Naive B cell (primary cell): Measurements from ENCODE around the gene GLRA2. TPM values are rescaled to one million over a fixed set of nuclear protein-coding genes. Genes with fewer than 3 reads are reported as not detected.

Experiments used
- ATAC-seq, 2 donors: fragments of 150-1000 bp; cut with Tn5 transposase; 2 replicates each; pipeline ENCODE4 v1.10.0; 2021; ENCODE audit warnings: low read depth in 2 of 2, mild to moderate bottlenecking in 2 of 2, moderate library complexity in 2 of 2
- DNase-seq: peaks from one replicate; pipeline ENCODE4 v3.0.0; 2022
- H3K27ac Mint-ChIP-seq, 6 donors: one replicate each; pipeline ENCODE4 v1.8.0; 2020 to 2022; ENCODE audit warnings: mild to moderate bottlenecking in 6 of 6, mixed read lengths in 6 of 6, moderate library complexity in 5 of 6, inconsistent platforms in 2 of 6
- H3K27me3 Mint-ChIP-seq, 3 donors: one replicate each; pipeline ENCODE4 v1.8.0; 2021 to 2022; ENCODE audit warnings: mixed read lengths in 3 of 3, mild to moderate bottlenecking in 1 of 3
- H3K36me3 Mint-ChIP-seq, 2 donors: one replicate each; pipeline ENCODE4 v1.8.0; 2020 to 2022; ENCODE audit warnings: mixed read lengths in 2 of 2, inconsistent platforms in 1 of 2, mild to moderate bottlenecking in 1 of 2
- H3K4me1 Mint-ChIP-seq, 3 donors: one replicate each; pipeline ENCODE4 v1.8.0; 2020 to 2022; ENCODE audit warnings: mixed read lengths in 3 of 3, inconsistent platforms in 1 of 3, mild to moderate bottlenecking in 1 of 3, moderate library complexity in 1 of 3
- H3K4me3 Mint-ChIP-seq, 8 donors: one replicate each; pipeline ENCODE4 v1.8.0; 2020 to 2022; ENCODE audit warnings: mild to moderate bottlenecking in 8 of 8, mixed read lengths in 8 of 8, moderate library complexity in 8 of 8, inconsistent platforms in 2 of 8
- H3K9me3 Mint-ChIP-seq, 7 donors: one replicate each; pipeline ENCODE4 v1.8.0; 2020 to 2022; ENCODE audit warnings: mixed read lengths in 7 of 7, mild to moderate bottlenecking in 5 of 7, inconsistent platforms in 2 of 7, moderate library complexity in 1 of 7
- polyA plus RNA-seq, 6 donors: library from polyadenylated mRNA; unstranded; fragments of 300-500 nt; fragmentation: Illumina TruSeq; gene quantifications; one replicate each; pipeline ENCODE4 v1.2.3, GENCODE V29; 2021; ENCODE audit warnings: low read depth in 6 of 6

Gene GLRA2
- polyA plus RNA-seq, 6 donors from 2014 or later = not detected

DNA sequence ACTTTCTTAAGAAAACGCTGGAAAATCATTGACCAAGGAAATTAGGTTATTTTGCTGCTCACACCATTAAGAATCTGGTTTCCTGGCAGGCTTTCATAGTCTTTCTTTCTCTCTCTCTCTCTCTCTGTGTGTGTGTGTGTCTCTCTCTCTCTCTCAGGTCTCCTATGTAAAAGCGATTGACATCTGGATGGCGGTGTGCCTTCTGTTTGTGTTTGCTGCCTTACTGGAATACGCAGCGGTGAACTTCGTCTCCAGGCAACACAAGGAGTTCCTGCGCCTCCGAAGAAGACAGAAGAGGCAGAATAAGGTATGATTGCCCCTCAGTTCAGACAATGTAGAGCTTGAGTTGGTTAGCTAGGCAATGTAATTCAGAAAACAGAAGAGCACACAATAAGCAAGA, 161.2 kb downstream of the GLRA2 start:
- Mint-ChIP-seq H3K4me1 (no peaks in the 10 kb centered on the region), H3K36me3 (peaks cover 0 to 7% of the 10 kb centered on the region in 2 donors), H3K27me3 (no peaks in the 10 kb centered on the region), H3K4me3 (no peak overlapping the region), H3K9me3 (peaks cover 2 to 10% (median 8%) of the 10 kb centered on the region in 7 donors), H3K27ac (no peak overlapping the region)
- ATAC-seq (no peak), DNase-seq (no peak)

DNA sequence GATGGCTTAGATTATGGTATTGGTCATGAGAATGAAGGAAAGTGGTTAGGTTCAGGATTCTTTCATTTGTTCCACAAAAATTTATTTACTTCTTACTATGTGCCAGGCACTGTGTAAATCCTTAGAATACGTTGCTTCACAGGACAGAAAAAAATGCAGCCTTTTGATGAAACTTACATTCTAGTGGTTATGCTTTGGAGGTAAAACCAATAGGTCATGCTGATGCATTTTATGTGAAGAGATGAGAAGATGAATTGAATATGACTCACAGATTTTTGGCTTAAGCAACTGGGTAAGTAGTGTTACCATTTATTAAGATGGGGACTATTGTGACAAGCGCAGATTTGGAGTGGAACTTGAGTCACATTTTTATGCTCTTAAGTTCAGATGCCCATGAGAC, 165.3 kb downstream of the GLRA2 start:
- DNase-seq (no peak), ATAC-seq (no peak)
- Mint-ChIP-seq H3K4me1 (no peaks in the 10 kb centered on the region), H3K27ac (no peak overlapping the region), H3K36me3 (no peaks in the 10 kb centered on the region), H3K4me3 (no peak overlapping the region), H3K9me3 (peaks cover 0 to 6% (median 2%) of the 10 kb centered on the region in 7 donors), H3K27me3 (no peaks in the 10 kb centered on the region)

DNA sequence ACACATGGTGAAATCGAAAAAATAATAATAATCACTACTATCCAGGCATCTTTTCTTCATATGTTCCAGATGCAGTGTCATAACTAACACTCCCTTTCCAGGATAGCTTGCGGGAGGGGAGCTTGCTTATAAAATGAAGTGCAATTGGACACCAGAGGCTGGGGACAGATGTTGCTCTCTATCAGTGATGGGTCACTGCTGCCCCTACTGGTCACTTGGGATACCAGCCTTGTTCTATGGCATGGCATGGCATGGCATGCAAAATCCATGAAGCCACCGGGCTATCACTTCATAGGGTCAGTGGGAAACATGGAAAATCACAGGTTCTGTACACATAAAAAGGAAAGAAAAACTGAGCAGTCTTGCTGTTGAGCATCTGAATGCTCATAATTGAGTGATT, 168.1 kb downstream of the GLRA2 start:
- DNase-seq (no peak), ATAC-seq (no peak)
- no peak overlapping the region for H3K4me3 Mint-ChIP-seq
- H3K9me3 Mint-ChIP-seq = peaks cover 0 to 6% (median 2%) of the 10 kb centered on the region in 7 donors
- H3K4me1 Mint-ChIP-seq = no peaks in the 10 kb centered on the region
- H3K27ac Mint-ChIP-seq = no peak overlapping the region
- no peaks in the 10 kb centered on the region for H3K27me3 Mint-ChIP-seq
- H3K36me3 Mint-ChIP-seq = no peaks in the 10 kb centered on the region

DNA sequence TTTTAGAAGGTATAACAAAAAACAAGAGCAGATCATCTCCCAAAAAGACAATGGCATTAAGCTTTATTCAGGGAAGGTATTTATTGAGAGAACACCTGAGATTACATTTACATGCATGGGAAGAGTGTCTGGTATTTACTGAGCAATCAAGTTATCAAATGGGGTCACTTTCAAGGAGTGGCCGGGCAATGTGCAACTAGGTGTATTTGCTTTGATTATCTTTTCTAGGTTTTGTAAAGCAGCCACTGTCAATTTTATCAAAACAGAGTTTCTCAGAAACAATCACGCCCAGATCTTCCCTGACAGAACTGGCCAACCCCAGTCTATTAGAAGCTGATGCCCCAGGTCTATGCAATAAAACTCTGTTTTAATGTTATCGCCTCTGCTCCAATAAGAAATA, 169.5 kb downstream of the GLRA2 start:
- DNase-seq = no peak
- H3K9me3 Mint-ChIP-seq = peaks cover 0 to 8% (median 2%) of the 10 kb centered on the region in 7 donors

DNA sequence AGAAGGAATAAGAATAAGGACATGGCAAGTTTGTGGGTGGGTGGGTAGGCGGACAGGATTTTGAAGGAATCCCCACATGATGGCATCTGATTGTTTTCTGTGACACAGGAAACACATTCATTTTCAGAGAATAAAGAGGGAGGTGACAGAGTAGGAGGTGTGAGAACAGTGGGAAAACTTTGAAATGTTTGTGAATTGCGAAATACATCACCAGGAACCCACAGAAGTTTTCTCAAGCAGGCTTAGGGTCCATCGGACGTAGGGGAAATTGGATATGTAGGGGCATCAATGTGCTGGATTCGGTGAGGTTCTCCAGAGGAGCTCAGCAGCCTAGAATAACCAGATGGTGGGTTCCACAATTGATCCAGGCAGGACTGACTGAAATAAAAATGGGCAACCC, 171.6 kb downstream of the GLRA2 start:
- H3K27me3 Mint-ChIP-seq = no peaks in the 10 kb centered on the region
- H3K4me1 Mint-ChIP-seq = no peaks in the 10 kb centered on the region
- no peaks in the 10 kb centered on the region for H3K36me3 Mint-ChIP-seq
- DNase-seq = no peak
- no peak overlapping the region for H3K27ac Mint-ChIP-seq
- no peak for ATAC-seq
- H3K9me3 Mint-ChIP-seq = peaks cover 0 to 6% (median 0%) of the 10 kb centered on the region in 7 donors
- H3K4me3 Mint-ChIP-seq = no peak overlapping the region

More for the DNA sequence above, 169.5 kb downstream of the GLRA2 start:
- Mint-ChIP-seq H3K4me3 (no peak overlapping the region), H3K27ac (no peak overlapping the region), H3K36me3 (no peaks in the 10 kb centered on the region), H3K4me1 (no peaks in the 10 kb centered on the region), H3K27me3 (no peaks in the 10 kb centered on the region)
- ATAC-seq = no peak

DNA sequence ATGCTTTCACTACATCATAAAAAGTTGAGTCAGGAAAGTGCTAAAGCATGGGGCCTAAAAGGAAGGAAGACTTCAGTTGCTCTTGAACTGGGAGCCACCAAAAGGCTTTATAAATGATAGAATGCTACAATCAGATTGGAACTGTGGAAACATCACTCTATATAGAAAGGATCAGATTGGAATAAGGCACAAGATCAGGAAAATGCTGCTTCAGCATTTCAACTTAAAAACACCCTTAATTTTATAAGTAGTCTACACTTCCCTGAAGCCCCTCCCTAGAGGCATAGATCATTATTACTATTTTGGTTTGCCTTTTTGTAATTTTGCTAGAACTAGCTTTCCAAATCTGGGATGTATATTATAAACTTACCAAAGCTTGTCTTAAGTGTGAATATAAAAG, 172.8 kb downstream of the GLRA2 start:
- Mint-ChIP-seq H3K27ac (no peak overlapping the region), H3K36me3 (no peaks in the 10 kb centered on the region), H3K4me1 (no peaks in the 10 kb centered on the region), H3K27me3 (no peaks in the 10 kb centered on the region), H3K4me3 (no peak overlapping the region), H3K9me3 (peaks cover 0 to 4% (median 0%) of the 10 kb centered on the region in 7 donors)
- DNase-seq (no peak), ATAC-seq (no peak)

DNA sequence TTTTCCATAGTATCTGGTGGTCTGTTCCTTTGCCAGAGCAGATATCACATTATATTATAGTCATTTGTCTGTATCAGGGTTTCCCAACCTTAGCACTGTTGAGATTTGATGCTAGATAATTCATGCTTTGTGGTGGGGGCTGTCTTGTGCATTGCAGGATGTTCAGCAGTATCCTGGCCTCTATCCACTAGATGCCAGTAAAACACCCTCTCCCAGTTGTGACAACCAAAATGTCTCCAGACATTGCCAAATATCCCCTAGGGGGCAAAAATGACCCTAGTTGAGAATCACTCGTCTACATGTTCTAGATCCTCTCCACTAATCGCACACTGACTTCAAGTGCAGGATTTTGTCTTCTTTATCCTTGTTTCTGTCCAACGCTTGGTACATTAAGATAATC, 182.8 kb downstream of the GLRA2 start:
- DNase-seq (no peak), ATAC-seq (no peak)
- Mint-ChIP-seq H3K36me3 (no peaks in the 10 kb centered on the region), H3K27me3 (no peaks in the 10 kb centered on the region), H3K4me3 (no peak overlapping the region), H3K4me1 (no peaks in the 10 kb centered on the region), H3K9me3 (peaks cover 0 to 2% (median 0%) of the 10 kb centered on the region in 7 donors), H3K27ac (no peak overlapping the region)

DNA sequence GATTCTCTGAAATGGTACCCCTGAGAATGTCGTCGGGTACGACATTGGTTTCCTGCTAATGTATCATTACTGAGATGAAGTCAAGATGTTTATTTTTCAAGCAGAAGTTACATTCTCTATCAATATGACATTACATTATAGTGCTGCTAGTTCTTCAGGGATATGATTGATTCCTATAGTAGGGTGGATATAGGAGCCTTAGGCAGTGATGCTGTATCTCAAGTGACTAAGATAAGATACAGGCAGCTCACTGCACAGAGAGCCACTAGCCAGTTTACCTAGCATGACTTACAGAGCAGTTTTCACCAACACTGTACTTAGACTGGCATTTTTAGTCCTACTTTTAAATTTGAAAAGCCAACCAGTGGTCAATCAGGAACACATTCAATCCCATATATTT, 188.6 kb downstream of the GLRA2 start:
- Mint-ChIP-seq H3K4me1 (no peaks in the 10 kb centered on the region), H3K27me3 (no peaks in the 10 kb centered on the region), H3K36me3 (no peaks in the 10 kb centered on the region), H3K4me3 (no peak overlapping the region), H3K9me3 (peaks cover 0 to 3% (median 0%) of the 10 kb centered on the region in 7 donors), H3K27ac (no peak overlapping the region)
- no peak for ATAC-seq
- no peak for DNase-seq

DNA sequence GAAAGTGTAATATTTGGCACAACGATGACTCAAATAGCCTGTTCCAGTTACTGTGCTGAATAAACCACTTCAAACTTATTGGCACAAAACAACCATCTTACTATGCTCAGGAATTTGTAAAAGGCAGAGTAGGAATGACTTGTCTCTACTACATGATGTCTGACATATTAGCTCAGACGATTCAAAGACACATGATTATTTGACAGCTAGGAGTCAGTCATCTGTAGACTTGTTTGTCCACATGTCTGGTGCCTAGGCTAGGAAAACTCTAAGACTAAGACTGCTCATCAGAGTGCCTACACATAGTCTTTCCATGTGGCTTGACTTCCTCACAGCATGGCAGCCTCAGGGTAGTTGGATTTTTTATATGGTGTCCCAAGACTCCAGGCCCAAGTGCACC, 189.1 kb downstream of the GLRA2 start:
- Mint-ChIP-seq H3K27me3 (no peaks in the 10 kb centered on the region), H3K9me3 (peaks cover 0 to 3% (median 0%) of the 10 kb centered on the region in 7 donors), H3K27ac (no peak overlapping the region), H3K4me1 (no peaks in the 10 kb centered on the region), H3K36me3 (no peaks in the 10 kb centered on the region), H3K4me3 (no peak overlapping the region)
- DNase-seq (no peak), ATAC-seq (no peak)

DNA sequence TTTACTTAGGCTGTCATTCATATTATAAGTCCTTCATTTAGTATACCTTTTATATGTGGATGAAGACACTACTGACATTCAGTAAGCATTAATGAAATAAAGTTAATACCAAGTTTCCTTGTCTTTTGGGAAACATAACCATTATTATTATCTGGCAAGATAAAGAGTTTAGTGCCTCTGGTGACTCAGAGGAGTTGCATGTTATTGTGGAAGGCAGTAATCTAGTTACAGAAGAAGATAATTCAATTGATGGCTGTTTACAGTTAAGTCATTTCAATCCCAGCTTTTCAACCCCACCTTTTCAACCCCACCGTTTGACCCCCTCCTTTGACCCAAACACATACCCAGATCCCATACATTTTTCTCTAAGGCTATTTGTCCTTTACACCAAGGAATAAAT, 199.7 kb downstream of the GLRA2 start:
- no peaks in the 10 kb centered on the region for H3K4me1 Mint-ChIP-seq
- H3K36me3 Mint-ChIP-seq = no peaks in the 10 kb centered on the region
- DNase-seq (no peak), ATAC-seq (no peak)
- H3K27ac Mint-ChIP-seq = no peak overlapping the region
- H3K4me3 Mint-ChIP-seq = no peak overlapping the region
- peaks cover 0 to 16% (median 8%) of the 10 kb centered on the region in 7 donors for H3K9me3 Mint-ChIP-seq
- H3K27me3 Mint-ChIP-seq = peaks cover 0 to under 1% (median 0%) of the 10 kb centered on the region in 3 donors

DNA sequence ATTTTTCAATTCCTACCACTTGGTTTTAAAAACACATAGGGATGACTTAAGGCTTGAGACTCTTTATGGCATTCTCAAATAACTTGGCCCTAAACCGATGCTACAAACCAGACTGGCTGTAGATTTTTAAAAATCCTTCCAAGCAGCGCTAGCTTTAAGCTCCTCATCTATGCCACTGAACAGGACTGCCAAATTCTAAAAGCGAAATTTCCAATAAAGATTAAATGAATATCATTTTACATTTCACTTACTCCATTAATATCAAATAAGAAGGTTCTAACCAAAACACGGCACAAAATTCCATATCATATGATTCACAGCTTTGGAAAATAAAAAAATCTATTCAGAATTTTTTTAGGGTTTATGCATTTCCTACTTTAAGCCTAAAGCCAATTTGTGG, 209.3 kb downstream of the GLRA2 start:
- Mint-ChIP-seq H3K27ac (no peak overlapping the region), H3K27me3 (no peaks in the 10 kb centered on the region), H3K36me3 (no peaks in the 10 kb centered on the region), H3K4me3 (no peak overlapping the region), H3K9me3 (peaks cover 0 to 4% (median 0%) of the 10 kb centered on the region in 7 donors), H3K4me1 (no peaks in the 10 kb centered on the region)
- ATAC-seq = no peak
- no peak for DNase-seq

DNA sequence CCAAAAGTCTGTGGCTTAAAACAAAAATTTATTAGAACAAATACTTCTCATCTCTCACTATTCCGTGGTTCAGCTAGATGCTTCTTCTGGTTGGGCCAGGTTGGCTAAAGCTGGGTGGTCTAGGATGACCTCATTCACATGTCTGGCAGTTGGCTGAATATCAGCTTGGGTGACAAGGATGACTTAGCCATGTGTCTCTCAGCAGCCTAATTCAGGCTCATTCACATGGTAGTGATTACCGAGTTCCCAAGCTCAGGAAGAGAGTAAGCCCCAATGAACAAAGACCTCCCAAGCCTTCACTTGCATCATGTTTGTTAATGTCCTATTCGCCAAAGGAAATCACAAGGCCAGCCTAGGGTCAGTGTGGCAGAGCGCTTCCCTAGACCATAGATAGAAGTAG, 224.1 kb downstream of the GLRA2 start:
- Mint-ChIP-seq H3K27ac (no peak overlapping the region), H3K4me1 (no peaks in the 10 kb centered on the region), H3K9me3 (peaks cover 0 to 8% (median 4%) of the 10 kb centered on the region in 7 donors), H3K4me3 (peak overlapping the region in 1 of 8 donors; percentile 21), H3K27me3 (no peaks in the 10 kb centered on the region), H3K36me3 (peaks cover 0 to 7% of the 10 kb centered on the region in 2 donors)
- DNase-seq = no peak
- no peak for ATAC-seq

DNA sequence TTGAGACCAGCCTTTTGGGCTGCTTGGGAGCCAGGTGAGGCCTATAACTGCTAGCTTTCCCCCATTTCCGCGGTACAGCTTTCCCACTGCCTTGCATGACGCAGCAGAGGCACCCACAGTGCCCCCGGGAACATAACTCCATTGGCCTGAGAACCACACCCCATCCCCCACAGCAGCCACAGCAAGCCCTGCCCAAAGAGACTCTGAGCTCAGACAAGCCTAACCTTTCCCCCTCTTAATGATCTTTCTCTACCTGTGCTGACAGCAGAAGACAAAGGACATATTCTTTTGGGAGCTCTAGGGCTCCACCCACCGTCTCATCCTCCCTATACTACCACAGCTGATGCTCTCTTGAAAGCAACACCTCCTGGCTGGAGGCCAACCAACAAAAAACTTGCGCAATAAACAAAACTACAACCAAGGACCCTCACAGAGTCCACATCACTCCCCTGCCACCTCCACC, 228.7 kb downstream of the GLRA2 start:
- no peak for DNase-seq
- Mint-ChIP-seq H3K27me3 (no peaks in the 10 kb centered on the region), H3K36me3 (peaks cover 0 to 7% of the 10 kb centered on the region in 2 donors), H3K4me3 (no peak overlapping the region), H3K4me1 (no peaks in the 10 kb centered on the region), H3K27ac (no peak overlapping the region), H3K9me3 (peaks cover 2 to 17% (median 7%) of the 10 kb centered on the region in 7 donors)
- no peak for ATAC-seq

DNA sequence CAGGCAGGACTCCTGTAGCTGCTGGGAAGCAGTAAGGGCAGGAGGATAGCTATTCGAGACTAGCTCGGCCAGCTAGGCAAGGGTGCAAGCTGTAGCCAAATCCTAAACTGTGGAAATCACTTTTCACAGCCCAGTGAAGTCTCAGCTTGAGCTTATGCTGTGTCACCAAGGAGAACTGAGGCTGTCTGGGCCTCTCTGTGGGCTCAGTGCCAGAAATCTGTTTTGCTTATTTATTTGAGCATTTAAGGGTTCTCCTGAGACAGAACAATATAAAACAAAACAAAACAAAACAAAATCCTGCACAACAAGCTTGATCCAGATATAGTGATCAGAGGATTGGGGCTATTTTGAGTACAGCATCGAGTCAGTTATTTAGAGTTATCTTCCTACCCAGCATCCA, 246.1 kb downstream of the GLRA2 start:
- H3K9me3 Mint-ChIP-seq = peaks cover 5 to 14% (median 8%) of the 10 kb centered on the region in 7 donors
- H3K4me3 Mint-ChIP-seq = no peak overlapping the region
- no peak for DNase-seq
- ATAC-seq = no peak
- no peaks in the 10 kb centered on the region for H3K27me3 Mint-ChIP-seq
- H3K36me3 Mint-ChIP-seq = peaks cover 9 to 13% of the 10 kb centered on the region in 2 donors
- no peaks in the 10 kb centered on the region for H3K4me1 Mint-ChIP-seq
- no peak overlapping the region for H3K27ac Mint-ChIP-seq

DNA sequence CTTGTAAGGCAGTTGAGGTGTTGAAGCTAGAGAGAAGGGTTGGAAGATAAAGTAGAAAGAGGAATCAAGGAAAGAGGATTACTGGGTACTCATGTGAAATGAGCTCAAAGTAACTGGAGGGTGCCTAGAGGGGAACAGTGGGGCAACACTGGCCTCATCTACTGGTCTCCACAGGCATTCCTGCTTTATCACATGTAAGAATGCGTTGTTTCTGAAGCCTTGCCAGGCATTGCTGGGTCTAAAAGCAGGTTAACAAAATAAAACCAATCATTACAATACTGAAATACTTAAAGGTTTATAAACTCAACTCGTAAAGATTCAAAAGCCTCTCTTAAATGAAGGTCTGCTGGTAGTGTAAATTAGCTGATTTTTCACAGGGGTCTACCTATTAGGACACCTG, 247.6 kb downstream of the GLRA2 start:
- Mint-ChIP-seq H3K4me1 (no peaks in the 10 kb centered on the region), H3K27me3 (no peaks in the 10 kb centered on the region), H3K4me3 (no peak overlapping the region), H3K9me3 (no peaks in the 10 kb centered on the region), H3K27ac (no peak overlapping the region), H3K36me3 (peaks cover 0 to 3% of the 10 kb centered on the region in 2 donors)
- no peak for DNase-seq
- no peak for ATAC-seq
